ENCODE results near the gene THUMPD3. TPM values are rescaled to one million over a fixed set of nuclear protein-coding genes. Genes with fewer than 3 reads are reported as not detected.

THUMPD3 gene
- total and polyA plus RNA-seq, 2 of the 13 experiments (the other 11 are each of a cell fraction or from before 2014, with no cell fraction given): 31.2 to 44.1 TPM

GRCh38 chr3:9422712-9423424 lies 60.0 kb downstream of the THUMPD3 start (continued):
- peak in 1 of 2 experiments; percentile 64; a peak in 1 of 4 replicates for TF ChIP-seq REST (IDR thresholded peaks at IDR 0.05; ENCODE audit: borderline replicate concordance in 1 of 2, low read depth in 1 of 2, low read length in 2 of 2)
- peak; percentile 72; the same call in 1 of the 2 replicates for TF ChIP-seq ZNF816 (CRISPR knock-in tag; IDR thresholded peaks at IDR 0.05; ENCODE audit: borderline replicate concordance)
- TF ChIP-seq FOXK1 (CRISPR knock-in tag; IDR thresholded peaks at IDR 0.05; ENCODE audit: borderline replicate concordance, low read depth): peak; percentile 83; the same call in 1 of the 2 replicates
- TF ChIP-seq ELF1 (CRISPR knock-in tag; IDR thresholded peaks at IDR 0.05): peak; percentile 83
- TF ChIP-seq ZIK1 (CRISPR knock-in tag; IDR thresholded peaks at IDR 0.05; ENCODE audit: borderline replicate concordance, low read depth): no peak
- peak; percentile 59; the same call in 1 of the 3 replicates for TF ChIP-seq MXI1 (IDR thresholded peaks at IDR 0.05; ENCODE audit: borderline replicate concordance, low read depth, low read length)
- peak; percentile 38 for TF ChIP-seq CBX1 (IDR thresholded peaks at IDR 0.05; ENCODE audit: low read depth)
- 0 out of 2 replicates have a peak, but pooled peaks have one; percentile 28 for TF ChIP-seq ZHX1 (CRISPR knock-in tag; IDR thresholded peaks at IDR 0.05; ENCODE audit: low read depth)
- no peak for TF ChIP-seq ZBTB34 (CRISPR knock-in tag; IDR thresholded peaks at IDR 0.05)
- peak; percentile 98 for TF ChIP-seq CEBPB (IDR thresholded peaks at IDR 0.05; ENCODE audit: borderline replicate concordance, low read depth, low read length)
- TF ChIP-seq BCL6 (CRISPR knock-in tag; IDR thresholded peaks at IDR 0.05): peak; percentile 77
- TF ChIP-seq KAT8 (CRISPR knock-in tag; IDR thresholded peaks at IDR 0.05): peak; percentile 82
- TF ChIP-seq ZSCAN31 (CRISPR knock-in tag; IDR thresholded peaks at IDR 0.05; ENCODE audit: low read depth): peak; percentile 41; the same call in 1 of the 2 replicates
- TF ChIP-seq ZNF639 (CRISPR knock-in tag; conservative IDR thresholded peaks at IDR 0.05): peak; percentile 71; the same call in 1 of the 2 replicates
- peak; percentile 52; the same call in 1 of the 2 replicates for TF ChIP-seq ZFP1 (CRISPR knock-in tag; IDR thresholded peaks at IDR 0.05)
- peak; percentile 90 for TF ChIP-seq ZFX (CRISPR knock-in tag; IDR thresholded peaks at IDR 0.05; ENCODE audit: low read depth)
- TF ChIP-seq HBP1 (CRISPR knock-in tag; IDR thresholded peaks at IDR 0.05; ENCODE audit: low read depth): 0 out of 2 replicates have a peak, but pooled peaks have one; percentile 56
- TF ChIP-seq ZNF282 (IDR thresholded peaks at IDR 0.05; ENCODE audit: partially characterized antibody): no peak

All from HepG2 (cell line).